ENCODE data around the gene TMEM273.

DNA sequence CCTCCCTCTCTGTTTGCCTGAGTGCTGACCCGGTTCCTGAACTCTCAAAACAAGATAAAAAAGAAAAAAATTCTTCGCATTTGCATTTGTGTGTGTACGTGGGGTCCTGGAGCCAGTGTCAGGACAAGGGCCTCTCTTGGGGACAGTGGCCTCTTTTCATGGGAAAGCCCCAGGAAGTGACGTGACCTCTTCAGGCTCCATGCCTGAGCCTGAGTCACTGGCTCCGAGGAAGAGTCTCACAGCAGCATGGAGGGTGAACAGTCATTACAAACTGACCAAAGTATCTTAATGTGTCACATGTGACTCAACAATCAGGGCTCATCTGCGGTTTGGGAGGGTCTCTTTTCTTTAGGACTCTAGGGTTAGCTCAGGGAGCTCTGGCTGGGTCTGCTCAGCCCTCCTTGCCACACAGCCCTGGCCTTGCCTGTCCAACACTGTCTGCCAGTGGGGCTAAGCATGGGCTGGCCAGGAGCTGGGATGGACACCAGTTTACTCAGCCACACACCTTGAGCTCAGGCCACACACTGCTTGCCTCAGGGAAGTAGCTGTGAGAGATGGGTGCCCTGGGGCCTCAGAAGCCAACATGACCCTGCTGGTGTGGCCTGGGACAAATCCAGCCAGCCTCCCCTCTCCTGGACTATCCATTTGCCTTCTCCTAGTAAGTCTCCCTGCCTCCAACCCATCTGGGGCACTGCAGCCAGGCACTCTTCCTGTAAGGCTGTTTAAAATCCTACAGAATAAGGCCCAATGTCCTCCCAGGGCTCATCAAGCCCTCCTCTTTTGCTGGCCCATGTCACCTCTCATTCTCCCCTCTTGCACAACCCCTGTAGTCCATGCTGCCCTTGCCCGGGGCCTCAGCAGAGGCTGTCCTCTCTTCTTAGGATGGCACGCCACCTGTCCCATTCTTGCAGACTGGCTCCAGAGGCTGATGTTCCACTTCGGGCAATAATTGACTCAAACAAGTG, 10.5 kb downstream of the TMEM273 start:
- TF ChIP-seq, protein P1, sequence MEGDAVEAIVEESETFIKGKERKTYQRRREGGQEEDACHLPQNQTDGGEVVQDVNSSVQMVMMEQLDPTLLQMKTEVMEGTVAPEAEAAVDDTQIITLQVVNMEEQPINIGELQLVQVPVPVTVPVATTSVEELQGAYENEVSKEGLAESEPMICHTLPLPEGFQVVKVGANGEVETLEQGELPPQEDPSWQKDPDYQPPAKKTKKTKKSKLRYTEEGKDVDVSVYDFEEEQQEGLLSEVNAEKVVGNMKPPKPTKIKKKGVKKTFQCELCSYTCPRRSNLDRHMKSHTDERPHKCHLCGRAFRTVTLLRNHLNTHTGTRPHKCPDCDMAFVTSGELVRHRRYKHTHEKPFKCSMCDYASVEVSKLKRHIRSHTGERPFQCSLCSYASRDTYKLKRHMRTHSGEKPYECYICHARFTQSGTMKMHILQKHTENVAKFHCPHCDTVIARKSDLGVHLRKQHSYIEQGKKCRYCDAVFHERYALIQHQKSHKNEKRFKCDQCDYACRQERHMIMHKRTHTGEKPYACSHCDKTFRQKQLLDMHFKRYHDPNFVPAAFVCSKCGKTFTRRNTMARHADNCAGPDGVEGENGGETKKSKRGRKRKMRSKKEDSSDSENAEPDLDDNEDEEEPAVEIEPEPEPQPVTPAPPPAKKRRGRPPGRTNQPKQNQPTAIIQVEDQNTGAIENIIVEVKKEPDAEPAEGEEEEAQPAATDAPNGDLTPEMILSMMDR (conservative IDR thresholded peaks at IDR 0.05 in 1 of 2, IDR thresholded peaks at IDR 0.05 in 1 of 2; ENCODE audit: low read depth in 1 of 2, low read length in 2 of 2): no peak
- no peak for TF ChIP-seq EZH2 (IDR thresholded peaks at IDR 0.05; ENCODE audit: low read length, missing control alignments)
